Stimulated activated CD4-positive, alpha-beta T cell treated with anti-CD3 and anti-CD28 coated beads, Interleukin-12 subunit alpha, Interleukin-12 subunit beta, amount 100 ng/mL, for 24 hours (primary cell): ENCODE results near the gene WDR46.
"Not testable (repeated sequence)": the region's sequence is repeated elsewhere in the genome, so short reads cannot be mapped to it uniquely, and the experiment has no call there.

ENCODE experiments used
- DNase-seq, 2 experiments: peaks; one replicate each; pipeline ENCODE4 v3.0.0-alpha.2; 2020; ENCODE audit warnings: low read depth in 2 of 2

Gene WDR46

GRCh38 chr6:33288141-33288920 lies 708 bp downstream of the WDR46 start:
- no peak for DNase-seq

- no peak for DNase-seq
Measured at GRCh38 chr6:33286946-33287914, 1.8 kb downstream of the WDR46 start.

- not testable (repeated sequence) for DNase-seq
Measured at GRCh38 chr6:33285214-33285613, 3.8 kb downstream of the WDR46 start.

- no peak for DNase-seq
Measured at GRCh38 chr6:33280539-33280938, 8.5 kb downstream of the WDR46 start.

DNA sequence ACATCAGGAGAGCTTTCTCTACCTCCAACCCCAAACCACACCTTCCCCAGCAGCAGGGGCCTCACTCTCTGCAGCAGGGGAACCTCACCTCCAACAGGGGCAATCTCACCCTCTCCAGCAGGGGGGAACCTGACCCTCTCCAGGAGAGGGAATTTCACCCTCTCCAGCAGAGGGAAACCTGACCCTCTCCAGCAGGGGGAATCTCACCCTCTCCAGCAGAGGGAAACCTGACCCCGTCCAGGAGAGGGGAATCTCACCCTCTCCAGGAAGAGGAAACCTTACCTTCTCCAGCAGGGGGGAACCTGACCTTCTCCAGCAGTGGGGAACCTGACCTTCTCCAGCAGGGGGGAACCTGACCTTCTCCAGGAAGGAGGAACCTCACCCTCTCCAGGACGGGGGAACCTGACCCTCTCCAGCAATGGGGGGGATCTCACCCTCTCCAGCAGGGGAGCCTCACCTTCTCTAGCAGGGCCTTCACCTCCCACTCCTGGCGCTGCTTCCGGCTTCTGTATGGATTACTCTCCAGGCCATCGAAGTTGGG lies 9.0 kb downstream of the WDR46 start:
- DNase-seq, result no peak

GRCh38 chr6:33279257-33279695 lies 9.8 kb downstream of the WDR46 start:
- no peak for DNase-seq

GRCh38 chr6:33278810-33279209 lies 10.2 kb downstream of the WDR46 start:
- no peak for DNase-seq

DNA sequence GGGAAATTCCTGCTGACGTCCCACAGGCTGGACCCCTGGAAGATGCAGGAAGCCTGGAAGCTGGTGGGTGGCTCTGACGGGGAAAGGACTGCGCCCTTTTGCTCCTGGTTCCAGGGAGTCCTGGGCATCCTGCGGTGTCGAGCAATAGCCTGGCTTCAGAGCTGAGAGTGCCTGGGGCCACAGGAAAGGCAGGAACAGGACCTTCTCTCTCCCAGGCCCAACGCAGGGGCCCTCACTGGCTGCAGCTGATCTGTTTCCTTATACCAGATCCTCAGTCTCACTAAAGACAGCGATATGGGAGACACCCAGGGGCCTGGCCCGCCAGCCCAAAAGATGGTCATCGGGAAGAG lies 10.7 kb downstream of the WDR46 start:
- no peak for DNase-seq

DNA sequence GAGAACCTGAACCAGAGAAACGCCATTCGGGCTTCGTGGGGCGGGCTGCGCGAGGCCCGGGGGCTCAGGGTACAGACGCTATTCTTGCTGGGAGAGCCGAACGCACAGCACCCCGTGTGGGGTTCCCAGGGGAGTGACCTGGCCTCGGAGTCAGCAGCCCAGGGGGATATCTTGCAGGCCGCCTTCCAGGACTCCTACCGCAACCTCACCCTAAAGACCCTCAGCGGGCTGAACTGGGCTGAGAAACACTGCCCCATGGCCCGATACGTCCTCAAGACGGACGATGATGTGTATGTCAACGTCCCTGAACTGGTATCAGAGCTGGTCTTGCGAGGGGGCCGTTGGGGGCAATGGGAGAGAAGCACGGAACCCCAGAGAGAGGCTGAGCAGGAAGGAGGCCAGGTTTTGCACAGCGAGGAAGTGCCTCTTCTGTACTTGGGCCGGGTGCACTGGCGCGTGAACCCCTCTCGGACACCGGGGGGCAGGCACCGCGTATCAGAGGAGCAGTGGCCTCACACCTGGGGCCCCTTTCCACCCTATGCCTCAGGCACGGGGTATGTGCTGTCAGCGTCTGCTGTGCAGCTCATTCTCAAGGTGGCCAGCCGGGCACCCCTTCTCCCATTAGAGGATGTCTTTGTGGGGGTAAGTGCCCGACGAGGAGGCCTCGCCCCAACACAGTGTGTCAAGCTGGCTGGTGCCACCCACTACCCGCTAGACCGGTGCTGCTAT lies 11.2 kb downstream of the WDR46 start:
- no peak for DNase-seq

- peak in 1 of 2 experiments; percentile 78 for DNase-seq
Measured at GRCh38 chr6:33276864-33277662, 12.0 kb downstream of the WDR46 start, which contains the start of gene B3GALT4. TSS of gene B3GALT4 (plus strand) at chr6:33277123. CDS start at chr6:33277420, 297 bp downstream.

- DNase-seq, result no peak
Measured at GRCh38 chr6:33276581-33276863, 12.5 kb downstream of the WDR46 start.

GRCh38 chr6:33275795-33276580 lies 13.1 kb downstream of the WDR46 start:
- not testable (repeated sequence) for DNase-seq

DNA sequence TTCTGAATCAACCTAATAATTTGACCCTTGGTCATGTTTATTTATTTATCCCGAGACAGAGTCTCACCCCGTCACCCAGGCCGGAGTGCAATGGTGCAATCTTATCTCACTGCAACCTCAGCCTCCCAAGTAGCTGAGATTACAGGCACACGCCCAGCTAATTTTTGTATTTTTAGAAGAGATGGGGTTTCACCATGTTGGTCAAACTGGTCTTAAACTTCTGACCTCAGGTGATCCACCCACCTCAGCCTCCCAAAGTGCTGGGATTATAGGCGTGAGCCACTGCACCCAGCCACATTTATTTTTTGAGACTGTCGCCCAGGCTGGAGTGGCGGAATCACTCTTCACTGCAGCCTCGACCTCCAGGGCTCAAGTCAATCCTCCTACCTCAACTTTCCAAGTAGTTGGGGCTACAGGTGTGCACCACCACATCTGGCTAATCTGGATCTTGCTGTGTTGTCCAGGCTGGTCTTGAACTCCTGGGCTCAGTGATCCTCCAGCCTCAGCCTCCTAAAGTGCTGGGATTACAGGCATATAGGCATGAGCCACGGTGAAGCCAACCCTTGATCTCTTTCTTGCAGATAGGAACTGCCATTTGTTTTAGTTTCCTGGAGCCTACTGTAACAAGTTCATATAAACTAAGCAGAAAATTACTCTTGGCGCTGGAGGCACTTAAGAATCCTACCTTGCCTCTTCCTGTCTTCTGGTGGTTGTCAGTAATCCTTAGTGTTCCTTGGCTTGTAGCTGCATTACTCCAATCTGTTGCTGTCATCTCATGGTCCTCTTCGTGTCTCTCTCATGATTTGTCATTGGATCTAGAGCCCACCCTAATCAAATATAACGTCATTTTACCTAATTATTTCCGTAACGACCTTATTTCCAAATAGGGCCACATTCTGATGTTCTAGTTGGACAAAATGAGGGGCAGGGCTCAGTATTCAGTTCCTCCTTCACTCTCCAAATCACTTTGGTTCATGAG lies 14.8 kb downstream of the WDR46 start:
- no peak for DNase-seq

DNA sequence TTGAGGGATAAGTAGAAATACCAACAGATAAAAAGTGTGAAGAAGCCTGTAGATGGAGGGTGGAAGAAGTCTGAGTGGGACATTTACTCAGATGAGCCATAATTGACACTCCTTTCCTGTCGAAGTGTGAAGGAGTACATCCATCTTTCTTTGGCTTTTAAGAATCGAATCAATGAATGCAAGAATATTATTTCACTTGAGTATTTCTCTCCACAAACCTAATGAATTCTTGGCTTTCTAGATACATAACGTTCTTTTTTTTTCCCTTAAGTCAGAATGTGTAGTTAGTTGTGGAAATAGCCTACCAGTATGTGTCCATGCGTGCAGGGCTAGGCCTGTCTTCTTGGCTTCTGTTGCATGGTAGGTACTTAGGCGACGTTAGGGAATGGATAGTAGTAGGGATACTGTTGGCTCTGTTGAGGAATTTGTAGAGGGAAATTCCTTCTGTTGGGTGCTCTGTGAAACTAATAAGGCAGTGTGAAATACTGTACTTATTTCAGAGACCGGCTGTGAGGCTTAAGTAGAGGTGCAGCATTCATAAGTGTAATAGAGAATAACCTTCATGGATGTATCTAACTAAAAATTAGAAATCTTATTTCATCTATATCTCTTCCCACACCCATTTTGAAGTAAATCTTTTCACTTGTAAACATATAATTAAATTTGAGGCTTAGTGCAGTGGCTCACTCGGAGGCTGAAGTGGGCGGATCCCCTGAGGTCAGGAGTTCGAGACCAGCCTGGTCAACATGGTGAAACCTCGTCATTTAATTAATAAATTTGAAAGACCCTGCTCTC lies 15.7 kb downstream of the WDR46 start:
- DNase-seq, result no peak

- DNase-seq, result no peak
Measured at GRCh38 chr6:33272275-33273128, 16.5 kb downstream of the WDR46 start.

GRCh38 chr6:33271468-33272274 lies 17.4 kb downstream of the WDR46 start, which contains the start of the genes RPS18 and VPS52:
TSS of gene RPS18 (plus strand) at chr6:33272075. CDS start at chr6:33272120, 45 bp downstream.
TSS of gene VPS52 (minus strand) at chr6:33271876. CDS start at chr6:33271675, 201 bp downstream.
- DNase-seq, result peak; percentile 80 to 85
